ENCODE data around the gene SAMD11.

The SAMD11 gene

GRCh38 chr1:904310-904950 is 19.3 kb upstream of the SAMD11 start:
- peak in 46 of 58 donors; percentile 26 to 83 (median 53) for DNase-seq

DNA sequence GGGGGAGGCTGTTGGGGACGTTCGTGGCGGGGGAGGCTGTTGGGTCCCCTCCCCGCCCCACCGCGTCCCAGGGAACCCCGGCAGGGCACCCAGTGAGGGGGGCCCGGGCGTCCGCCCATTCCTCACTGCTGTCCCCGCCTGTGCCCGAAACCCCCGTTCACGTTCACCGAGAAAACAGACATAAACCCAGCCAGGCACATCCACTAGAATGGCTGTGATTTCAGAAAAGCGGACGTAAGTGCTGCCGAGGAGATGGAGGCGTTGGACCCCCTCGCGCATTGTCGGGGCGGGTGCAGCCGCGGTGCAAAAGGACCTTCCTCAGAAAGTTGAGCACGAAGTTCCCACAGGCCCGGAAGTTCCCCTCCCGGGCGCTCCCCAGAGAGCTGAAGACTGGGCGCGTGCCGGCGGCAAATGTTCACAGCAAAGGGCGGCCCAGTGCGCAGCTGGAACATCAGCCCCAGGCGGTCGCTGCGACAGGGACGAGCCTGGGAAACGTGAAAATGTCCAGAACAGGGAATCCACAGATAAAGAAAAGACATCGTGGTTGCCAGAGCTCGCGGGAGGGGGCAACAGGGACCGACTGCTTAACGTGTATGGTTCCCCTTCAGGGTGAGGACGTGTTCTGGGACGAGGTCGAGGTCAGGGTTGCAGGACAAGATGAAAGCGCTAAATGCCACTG is 18.5 kb upstream of the SAMD11 start:
- DNase-seq = no peak

GRCh38 chr1:905811-906599 is 17.7 kb upstream of the SAMD11 start:
- no peak for DNase-seq

GRCh38 chr1:906600-907420 is 16.9 kb upstream of the SAMD11 start:
- no peak for DNase-seq

DNA sequence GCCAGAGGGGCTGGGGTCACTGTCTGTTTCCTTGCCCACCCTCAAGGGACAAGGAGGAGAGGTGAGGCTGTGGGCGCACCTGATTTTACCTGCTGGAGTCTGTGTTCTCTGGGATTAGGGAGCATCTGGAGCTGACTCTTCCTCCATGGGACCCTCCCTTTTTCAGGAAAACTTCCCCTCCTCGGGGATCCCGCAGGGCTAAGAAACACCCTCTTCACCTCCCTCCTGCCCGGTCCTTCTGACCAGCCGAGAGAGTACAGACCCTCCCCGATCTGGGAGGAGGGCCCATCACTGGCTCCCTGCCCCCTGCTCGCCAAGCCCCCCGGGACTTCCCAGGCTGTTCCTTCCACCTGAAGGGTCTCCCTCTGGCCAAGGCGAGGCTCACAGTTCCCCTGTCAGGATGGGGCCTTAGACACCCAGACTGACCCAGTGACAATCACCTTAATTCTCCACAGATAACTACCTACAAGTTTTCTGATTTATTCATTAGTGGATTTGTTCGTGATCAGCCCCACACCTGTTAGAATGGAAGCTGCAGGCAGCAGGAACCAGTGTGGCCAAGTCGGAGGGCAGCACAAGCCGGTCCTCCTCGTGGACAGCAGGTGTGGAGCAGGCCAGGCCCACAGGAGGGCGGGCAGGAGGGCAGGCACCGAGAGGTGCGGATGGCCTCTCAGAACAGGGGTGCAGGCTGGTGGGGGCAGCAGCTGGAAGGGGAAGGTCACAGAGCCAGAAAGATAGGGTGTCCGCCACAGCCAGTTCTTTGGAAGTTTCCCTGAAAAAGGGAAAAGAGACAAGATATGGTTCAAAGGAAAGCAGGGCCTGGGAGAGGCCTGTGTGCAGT is 15.9 kb upstream of the SAMD11 start:
- DNase-seq = no peak

DNA sequence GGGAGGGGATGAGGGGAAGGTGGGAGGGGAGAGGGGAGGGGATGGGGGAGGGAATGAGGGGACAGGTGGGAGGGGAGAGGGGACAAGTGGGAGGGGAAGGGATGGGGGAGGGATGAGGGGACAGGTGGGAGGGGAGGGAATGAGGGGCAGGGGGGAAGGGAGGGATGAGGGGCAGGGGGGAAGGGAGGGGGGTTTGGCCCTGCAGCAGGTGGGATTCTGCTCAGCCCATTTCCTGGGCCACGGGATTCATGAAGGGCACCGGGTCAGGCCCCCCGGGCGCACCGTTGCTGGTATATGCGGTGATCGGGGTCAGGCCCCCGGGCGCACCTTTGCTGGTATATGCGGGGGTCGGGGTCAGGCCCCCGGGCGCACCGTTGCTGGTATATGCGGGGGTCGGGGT is 15.1 kb upstream of the SAMD11 start:
- DNase-seq = no peak

- no peak for DNase-seq
Observed at GRCh38 chr1:909861-910310, 13.8 kb upstream of the SAMD11 start.

DNA sequence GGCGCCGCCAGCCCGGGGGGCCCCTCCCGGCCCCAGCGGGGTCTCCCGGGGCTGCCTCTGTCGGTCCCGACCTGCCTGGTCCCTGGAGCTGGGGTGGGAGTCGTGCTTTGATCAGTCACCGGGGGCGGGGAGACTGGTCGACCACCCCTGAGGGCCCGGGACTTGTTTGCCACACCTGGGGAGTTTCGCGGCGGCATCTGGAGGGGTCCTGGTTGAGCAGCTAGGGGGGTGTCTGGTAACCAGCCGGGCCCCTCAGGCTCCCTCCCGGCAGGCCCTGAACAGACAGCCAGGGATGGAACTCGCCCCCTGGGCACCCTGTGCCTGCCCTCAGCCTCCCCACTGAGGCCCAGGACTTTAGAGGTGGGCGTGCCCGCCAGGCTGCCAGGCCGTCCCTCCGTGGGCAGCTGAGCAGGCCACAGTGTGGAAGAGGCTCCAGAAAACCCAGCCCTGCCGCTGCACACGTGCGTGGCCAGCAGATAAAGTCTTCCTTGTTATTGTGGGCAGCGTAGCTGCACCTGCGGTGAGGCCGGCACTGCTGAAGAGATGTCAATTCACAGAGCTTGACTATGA is 13.3 kb upstream of the SAMD11 start:
- DNase-seq = no peak

DNA sequence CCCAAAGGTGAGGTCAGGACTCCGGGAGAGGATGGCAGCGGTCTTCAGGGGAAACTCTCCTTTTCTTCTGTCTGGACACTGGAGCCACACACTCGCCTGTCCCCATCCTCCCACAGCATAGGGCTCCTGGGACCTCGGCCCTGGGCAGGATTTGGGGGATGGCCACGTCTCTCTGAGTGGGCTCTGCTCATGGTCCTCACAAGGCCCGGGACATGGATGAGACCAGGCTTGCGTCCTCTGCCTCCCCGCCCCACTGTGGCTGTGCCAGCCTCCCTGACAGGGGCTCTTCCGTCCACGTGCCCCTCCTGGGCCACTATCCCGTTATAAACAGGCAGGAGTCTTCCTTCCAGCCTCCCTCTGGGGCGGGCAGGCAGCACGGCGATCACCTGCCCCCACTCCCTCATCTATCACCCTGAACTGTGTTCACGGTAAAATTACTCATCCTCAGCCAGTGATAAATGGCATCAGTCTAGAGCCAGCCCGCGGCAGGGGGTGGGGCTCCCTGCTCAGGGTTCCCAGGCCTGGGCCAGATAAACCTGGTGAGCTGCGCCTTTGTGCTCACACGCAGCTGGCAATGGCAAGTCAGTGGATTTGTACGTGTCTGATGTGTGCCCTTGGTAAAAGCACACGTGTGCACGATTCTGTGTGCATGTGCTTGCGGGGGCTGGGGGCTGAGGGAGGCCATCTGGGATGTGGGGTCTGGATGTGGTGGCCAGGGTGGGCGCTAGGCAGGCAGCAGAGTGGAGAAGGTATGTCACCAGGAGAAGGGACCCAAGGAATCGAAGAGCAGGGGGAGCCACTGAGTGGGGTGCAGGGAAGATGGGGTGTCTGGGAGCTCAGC is 12.6 kb upstream of the SAMD11 start:
- no peak for DNase-seq

DNA sequence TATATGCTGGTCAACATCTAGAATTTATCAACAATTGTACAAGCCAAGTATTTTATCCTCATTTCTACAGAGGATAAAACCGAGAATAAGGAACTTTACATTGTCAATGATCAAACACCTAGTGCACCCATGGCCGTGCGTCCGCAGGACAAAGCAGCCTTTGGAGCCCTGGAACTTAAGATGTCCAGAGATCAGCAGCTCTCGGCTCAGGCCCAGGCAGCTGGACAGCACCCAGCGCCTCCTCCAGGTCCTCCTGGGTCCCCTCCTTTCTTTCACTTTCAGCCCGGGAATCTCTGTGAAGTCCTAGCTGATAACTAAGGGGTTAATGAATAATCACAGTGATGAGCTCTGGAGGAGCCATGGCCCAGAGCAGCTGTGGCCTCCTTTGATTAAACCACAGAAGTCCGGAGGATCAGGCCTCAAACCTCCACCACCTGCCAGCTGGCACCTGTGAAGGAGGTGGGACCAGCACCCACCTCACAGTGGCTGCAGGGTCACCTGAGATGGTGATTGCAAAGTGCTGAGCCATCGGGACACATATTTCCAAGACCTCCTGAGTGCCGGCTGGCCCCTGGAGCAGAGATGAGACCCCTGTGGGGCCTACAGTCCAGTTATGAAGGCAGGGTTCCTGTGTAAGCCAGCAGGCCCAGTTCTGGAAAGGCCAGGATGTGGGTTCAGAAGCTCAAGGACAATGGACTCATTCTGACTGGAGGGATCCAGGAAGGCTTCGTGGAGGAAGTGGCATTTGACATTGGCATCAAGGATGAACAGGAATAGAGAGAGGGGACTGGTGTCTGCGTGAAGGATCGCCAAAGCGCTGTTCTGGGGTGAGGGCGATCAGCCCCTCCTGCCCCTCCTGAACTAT is 11.6 kb upstream of the SAMD11 start:
- DNase-seq = no peak

DNA sequence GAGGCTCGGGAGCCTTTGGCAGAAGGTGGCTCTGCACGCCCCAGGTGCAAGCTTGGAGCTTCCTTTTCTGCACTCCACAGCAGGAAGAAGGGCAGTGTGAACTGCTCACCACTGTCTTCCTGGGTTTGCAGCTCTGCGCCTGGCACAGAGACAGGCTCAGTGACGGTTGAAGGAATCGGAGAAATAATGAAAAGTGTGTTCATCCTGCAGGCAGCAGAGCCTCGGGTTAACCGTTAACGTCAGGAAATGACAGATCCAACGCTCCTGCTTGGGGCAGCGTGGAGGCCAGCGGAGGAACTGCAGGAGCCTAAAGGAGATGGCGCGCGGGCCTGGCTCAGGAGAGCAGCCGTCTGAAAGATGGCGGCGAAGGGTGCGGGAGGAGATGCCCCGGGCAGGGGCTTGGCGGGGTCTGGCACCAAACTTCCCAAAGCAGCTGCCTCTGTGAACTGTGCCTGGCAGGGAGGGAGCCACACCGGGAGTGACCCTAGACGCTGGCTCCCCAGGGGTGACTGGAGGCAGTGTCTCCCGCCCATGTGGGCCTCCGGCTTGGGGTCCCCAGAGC is 10.9 kb upstream of the SAMD11 start:
- DNase-seq = no peak

- no peak for DNase-seq
Observed at GRCh38 chr1:913491-914130, 10.1 kb upstream of the SAMD11 start.

DNA sequence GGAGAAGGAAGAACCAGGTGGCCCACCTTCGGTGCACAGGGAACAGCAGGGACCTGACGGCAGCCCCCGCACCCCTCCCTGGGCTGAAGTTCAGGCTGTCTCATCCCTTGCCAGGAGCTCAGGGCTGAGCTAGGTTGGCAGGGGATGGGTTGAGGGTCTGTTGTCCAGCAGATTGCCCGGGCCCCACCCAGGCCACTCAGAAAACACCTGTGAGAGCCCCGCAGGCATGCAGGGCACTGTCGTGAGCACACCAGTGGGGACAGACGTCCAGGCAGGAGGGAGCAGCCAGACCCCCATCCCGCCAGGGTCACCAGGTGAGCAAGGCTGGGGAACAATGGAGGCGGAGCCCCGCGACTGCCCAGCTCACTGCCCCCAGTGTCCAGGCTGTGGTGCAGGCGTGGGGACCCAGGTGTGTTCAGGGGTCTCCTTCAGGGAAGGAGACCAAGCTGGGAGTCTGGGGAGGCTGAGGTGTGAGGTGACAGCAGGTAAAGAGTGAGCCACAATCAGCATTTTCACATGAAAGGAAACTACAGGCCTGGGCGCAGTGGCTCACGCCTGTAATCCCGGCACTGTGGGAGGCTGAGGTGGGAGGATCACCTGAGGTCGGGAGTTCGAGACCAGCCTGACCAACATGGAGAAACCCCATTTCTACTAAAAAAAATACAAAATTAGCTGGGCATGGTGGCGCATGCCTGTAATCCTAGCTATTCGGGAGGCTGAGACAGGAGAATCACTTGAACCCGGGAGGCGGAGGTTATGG is 9.4 kb upstream of the SAMD11 start:
- DNase-seq = no peak

GRCh38 chr1:914891-915280 is 8.8 kb upstream of the SAMD11 start:
- no peak for DNase-seq

DNA sequence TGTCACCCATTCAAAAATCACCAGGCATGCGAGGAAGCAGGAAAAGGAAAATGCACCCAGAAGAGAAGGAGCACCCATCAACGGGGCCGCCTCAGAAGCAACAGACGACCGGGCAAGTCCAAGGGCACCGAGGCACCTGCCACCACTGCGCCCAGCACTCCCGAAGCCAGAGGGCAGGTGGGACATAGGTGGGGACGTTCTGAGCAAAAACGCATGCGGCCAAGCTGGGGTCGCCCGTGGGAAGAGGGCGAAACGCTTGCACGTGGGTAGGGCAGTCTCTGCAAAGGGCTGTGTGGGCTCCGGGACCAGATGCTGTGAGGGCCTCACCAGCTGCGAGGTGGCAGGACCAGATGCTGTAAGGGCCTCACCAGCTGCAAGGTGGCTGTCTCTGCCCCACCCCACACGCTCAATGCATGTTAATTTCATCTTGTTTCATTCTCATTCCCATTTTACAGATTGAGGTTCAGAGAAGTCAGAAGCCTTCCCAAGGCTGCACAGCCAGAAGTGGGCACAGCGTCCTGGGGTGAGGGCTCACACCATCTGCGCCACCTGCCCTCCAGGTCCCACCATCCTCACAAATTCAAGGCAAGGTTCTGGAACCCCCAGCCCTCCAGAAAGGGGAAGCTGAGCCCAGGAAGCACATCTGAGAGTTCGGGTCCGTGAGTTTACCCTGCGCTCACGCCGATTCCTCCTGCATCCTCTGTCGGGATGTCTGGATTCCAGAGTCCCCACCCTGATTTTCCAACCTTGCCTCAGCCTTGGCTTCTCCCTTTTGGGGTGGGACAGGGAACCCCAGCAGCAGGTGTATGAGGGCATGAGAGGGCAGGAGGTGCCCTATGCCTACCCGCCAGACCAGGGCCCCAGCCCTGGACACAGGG is 8.2 kb upstream of the SAMD11 start:
- no peak for DNase-seq

Data from anterior cingulate cortex (tissue), 58 donors.